ENCODE data around the gene TMEM266.

- TF ChIP-seq CTCF (conservative IDR thresholded peaks at IDR 0.05; ENCODE audit: low read depth, low read length) (no peak), EZH2 (IDR thresholded peaks at IDR 0.05; ENCODE audit: low read length, unreplicated experiment) (no peak), EZH2phosphoT487 (IDR thresholded peaks at IDR 0.05; ENCODE audit: borderline replicate concordance, low read length) (no peak)
Observed at GRCh38 chr15:76201536-76202255, 141.9 kb downstream of the TMEM266 start.
